ENCODE results near the gene SLC8A3.

The SLC8A3 gene

GRCh38 chr14:70057519-70058136 lies 131.1 kb downstream of the SLC8A3 start:
- no peak for TF ChIP-seq CTCF (IDR thresholded peaks at IDR 0.05; ENCODE audit: low read depth, low read length, missing control alignments)
- in situ Hi-C loops (cut with HindIII; ENCODE audit: low sequenced_read_pairs): no loop called here
- no peak overlapping the region for H3K4me3 ChIP-seq (ENCODE audit: low read depth, low read length)
- DNase-seq (ENCODE audit: low read depth): no peak

- DNase-seq (ENCODE audit: low read depth): peak; percentile 22
- no peak for TF ChIP-seq CTCF (IDR thresholded peaks at IDR 0.05; ENCODE audit: low read depth, low read length, missing control alignments)
- in situ Hi-C loops (cut with HindIII; ENCODE audit: low sequenced_read_pairs): no loop called here
- no peak overlapping the region for H3K4me3 ChIP-seq (ENCODE audit: low read depth, low read length)
These were observed 135.8 kb downstream of the SLC8A3 start for GRCh38 chr14:70052990-70053389.

- DNase-seq (ENCODE audit: low read depth): no peak
- TF ChIP-seq CTCF (IDR thresholded peaks at IDR 0.05; ENCODE audit: low read depth, low read length, missing control alignments): no peak
- no peak overlapping the region for H3K4me3 ChIP-seq (ENCODE audit: low read depth, low read length)
- in situ Hi-C loops (cut with HindIII; ENCODE audit: low sequenced_read_pairs): no loop called here
These were observed 138.6 kb downstream of the SLC8A3 start for GRCh38 chr14:70050136-70050535.

GRCh38 chr14:70049605-70050004 lies 139.1 kb downstream of the SLC8A3 start:
- no peak for TF ChIP-seq CTCF (IDR thresholded peaks at IDR 0.05; ENCODE audit: low read depth, low read length, missing control alignments)
- in situ Hi-C loops (cut with HindIII; ENCODE audit: low sequenced_read_pairs): loop anchor here (25.0 kb wide), 1 partner anchor 237 kb away; no protein-coding TSS in a partner anchor
- H3K4me3 ChIP-seq (ENCODE audit: low read depth, low read length): no peak overlapping the region
- DNase-seq (ENCODE audit: low read depth): no peak

GRCh38 chr14:70048313-70048654 lies 140.5 kb downstream of the SLC8A3 start:
- H3K4me3 ChIP-seq (ENCODE audit: low read depth, low read length): no peak overlapping the region
- in situ Hi-C loops (cut with HindIII; ENCODE audit: low sequenced_read_pairs): loop anchor here (25.0 kb wide), 1 partner anchor 236 kb away; no protein-coding TSS in a partner anchor
- TF ChIP-seq CTCF (IDR thresholded peaks at IDR 0.05; ENCODE audit: low read depth, low read length, missing control alignments): no peak
- no peak for DNase-seq (ENCODE audit: low read depth)

GRCh38 chr14:70047598-70048312 lies 141.0 kb downstream of the SLC8A3 start:
- no peak overlapping the region for H3K4me3 ChIP-seq (ENCODE audit: low read depth, low read length)
- DNase-seq (ENCODE audit: low read depth): no peak
- no peak for TF ChIP-seq CTCF (IDR thresholded peaks at IDR 0.05; ENCODE audit: low read depth, low read length, missing control alignments)
- in situ Hi-C loops (cut with HindIII; ENCODE audit: low sequenced_read_pairs): loop anchor here (25.0 kb wide), 1 partner anchor 235 kb away; no protein-coding TSS in a partner anchor

Data from astrocyte of the cerebellum (primary cell).